HG03103 (cell line): ENCODE measurements around the gene UBB.

ENCODE experiments used
- ATAC-seq: cut with Tn5 transposase; IDR thresholded peaks from one replicate; pipeline ENCODE4 v1.9.1; 2021; ENCODE audit warnings: low read depth; ENCODE audit not compliant: unreplicated experiment

The UBB gene

GRCh38 chr17:16380640-16381495, at the start of gene UBB:
Gene UBB, plus strand, starts transcription at chr17:16381091. Its CDS starts 817 bp downstream, at chr17:16381908.
- peak; percentile 92 for ATAC-seq

DNA sequence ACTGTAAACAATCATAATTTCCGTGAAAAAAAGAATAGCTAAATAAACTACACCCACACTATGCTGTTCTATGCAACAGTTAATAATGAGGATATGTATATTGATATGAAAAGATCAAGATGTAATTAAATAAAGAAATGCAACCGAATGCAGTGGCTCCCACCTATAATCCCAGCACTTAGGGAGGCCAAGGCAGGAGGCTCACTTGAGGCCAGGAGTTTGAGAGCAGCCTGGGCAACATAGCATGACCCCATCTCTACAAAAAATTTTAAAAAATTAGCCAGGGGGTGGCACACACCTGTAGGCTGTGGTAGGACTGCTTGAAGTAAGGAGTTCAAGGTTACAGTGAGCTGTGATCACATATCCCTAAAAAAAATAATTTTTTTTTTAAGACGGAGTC, 42.5 kb upstream of the UBB start:
- no peak for ATAC-seq

- ATAC-seq: no peak
Measured at GRCh38 chr17:16339402-16339801, 41.5 kb upstream of the UBB start.

DNA sequence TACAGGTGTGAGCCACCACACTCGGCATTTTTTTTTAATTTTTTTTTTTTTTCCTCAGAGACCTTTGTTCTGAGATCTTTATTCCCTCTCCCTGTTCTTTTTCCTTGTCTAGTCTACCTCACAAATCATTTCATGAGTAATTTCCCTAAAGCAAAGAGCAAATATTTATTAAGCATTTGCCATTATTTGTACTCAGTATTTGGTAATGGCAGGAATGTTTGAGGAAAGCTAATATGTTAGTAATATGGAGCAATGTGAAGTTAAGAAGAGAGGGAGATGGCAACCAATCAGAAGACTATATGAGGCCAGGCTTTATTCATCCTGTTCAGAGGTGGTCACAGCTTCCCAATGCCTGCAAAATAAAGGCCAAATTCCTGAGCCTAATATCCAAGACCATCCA, 40.9 kb upstream of the UBB start:
- ATAC-seq: no peak

- ATAC-seq: no peak
Measured at GRCh38 chr17:16342979-16343378, 37.9 kb upstream of the UBB start.

DNA sequence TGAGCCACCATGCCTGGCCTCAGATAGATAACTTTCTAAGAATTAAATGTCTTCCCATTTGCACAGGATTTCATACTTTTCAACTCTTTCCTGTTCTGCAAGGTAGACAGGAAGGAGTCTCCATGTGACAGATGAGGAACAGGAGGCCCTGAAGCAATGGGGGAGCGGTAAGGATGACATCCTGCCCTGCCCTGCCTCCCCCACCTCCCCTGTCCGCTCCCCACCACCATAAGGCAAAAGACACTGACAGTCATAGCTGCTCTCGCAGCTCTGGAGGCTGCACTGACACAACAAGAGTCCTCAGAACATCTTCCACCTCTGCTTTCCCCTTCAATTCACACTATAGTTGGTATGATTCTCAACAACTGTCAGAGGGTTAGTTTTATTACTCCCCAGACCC, 37.3 kb upstream of the UBB start:
- no peak for ATAC-seq

GRCh38 chr17:16345565-16345964, 35.3 kb upstream of the UBB start:
- no peak for ATAC-seq

GRCh38 chr17:16346721-16347271, 34.1 kb upstream of the UBB start:
- ATAC-seq: no peak

DNA sequence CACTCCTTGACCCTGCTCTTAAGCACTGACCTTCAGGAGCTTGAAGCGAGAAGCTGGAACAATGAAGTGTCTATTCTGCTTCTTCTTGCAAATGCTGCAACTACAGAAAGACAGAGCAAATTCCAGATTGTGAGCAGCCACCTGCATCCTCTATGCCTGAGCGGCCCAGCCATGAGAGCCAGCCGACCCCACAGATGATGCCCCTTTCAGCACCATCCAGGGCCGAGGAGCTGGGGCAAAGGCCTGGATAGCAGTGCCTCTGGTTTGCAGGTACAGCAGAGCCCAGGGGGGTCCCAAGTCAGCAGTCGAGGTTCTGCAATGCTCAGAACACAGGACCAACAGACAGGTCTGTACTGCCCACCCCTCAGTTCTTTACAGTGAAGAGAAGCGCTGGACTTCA, 32.3 kb upstream of the UBB start:
- ATAC-seq: no peak

- ATAC-seq: no peak
Measured at GRCh38 chr17:16349431-16349830, 31.5 kb upstream of the UBB start.

DNA sequence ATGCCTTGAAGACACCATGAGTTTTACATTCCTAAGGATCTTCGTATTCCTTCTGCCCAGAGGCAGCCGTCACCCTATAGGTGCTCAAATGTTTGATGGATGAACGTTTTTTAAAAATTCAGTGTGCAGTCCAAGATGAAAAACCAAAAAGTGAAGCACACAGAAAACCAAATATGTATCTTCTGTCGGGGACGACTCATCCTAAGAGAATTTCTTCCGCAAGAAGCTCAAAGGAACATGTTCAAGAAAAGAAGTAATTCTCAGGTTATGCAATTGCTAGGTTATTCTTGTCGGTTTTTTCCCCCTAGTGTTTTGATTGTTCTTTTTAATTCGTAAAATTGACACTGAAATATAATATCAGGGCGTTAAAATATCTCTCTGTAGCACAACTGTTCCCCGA, 29.1 kb upstream of the UBB start:
- ATAC-seq: no peak

DNA sequence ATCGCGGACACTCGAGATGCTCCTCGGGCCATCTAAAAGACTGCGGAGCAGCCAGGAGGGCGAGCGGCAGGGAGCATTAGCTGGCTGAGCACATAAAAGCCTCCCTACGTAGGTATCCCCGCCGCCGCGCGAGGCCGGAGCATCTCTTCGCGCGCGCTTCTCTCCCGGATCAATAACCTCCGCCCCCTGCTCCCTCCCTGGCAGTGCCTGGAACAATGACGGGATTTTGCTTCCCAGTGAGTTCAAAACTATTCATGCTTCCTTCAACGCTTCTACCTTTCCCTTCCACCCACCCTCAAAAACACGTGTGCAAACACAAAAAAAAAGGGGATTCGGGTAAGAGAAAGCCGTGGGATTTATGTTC, 28.6 kb upstream of the UBB start:
- ATAC-seq: no peak

DNA sequence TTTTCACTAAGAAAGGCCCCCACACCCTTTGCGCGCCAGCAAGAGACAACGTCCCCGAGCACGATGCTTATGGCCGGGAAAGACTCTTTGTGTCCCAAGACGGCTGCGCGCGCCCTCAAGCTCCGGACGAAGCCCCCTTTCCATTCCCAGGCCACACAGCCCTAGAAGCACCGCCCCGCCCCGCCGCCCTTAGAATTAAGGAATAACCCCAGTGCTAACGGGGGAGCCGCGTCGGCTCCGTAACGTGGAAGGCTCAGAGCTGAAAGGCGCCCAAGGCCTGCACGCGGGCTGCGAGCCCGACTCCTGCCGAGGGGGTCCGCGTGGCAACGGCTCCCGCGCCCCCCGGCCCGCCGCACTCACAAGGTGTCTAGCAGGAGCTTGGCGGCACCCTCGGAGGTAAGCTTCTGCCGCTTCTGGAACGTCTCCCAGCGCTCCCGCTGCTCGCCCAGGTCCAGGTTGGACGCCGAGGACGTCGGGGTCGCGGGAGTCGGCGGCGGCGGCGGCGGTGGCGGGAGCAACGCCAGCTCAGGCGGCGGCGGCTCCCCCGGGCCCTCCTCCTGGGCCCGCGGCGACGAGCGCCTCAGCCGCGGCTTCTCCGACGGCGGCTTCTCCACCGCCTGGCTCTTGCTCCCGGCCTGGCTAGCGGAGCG, 28.1 kb upstream of the UBB start:
- ATAC-seq: peak; percentile 39

DNA sequence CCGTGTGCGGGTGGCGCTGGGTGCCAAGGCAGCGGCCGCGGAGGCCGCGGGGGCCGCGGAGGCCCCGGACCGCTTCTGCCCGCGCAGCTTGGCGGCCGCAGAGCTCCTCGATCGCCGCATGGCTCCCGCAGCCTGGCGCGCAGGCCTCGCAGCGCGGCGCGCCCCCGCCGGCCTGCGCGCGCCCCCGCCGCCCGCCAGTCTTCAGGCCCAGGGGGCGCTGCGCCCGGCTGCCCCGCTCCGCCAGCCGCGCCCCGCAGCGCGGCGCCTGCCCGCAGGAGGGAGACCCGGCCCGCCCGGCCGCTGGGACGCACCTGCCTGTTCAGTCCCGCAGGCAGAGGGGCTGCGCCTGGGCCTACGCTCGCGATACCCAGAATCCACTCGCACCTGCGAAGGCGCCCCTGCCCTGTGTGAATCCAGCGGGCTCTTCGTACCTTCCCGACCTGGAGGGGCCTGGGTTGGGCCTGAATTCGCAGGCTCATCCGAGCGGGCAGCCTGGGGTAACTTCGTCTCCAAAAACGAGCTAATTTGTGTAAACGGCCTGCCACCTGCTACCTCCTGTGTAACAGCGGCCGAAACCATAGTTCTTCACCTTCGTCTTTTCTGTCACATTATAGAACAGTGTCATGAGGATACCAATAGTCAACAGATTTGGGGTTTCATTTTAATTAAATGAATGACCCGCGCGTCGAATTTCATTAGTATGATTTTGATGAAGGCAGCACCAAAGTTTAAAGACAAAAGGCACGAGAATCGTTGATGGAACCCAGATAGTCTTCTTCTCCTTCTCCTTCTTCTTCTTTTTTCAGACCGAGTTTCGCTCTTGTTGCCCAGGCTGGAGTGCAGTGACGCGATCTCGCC, 27.3 kb upstream of the UBB start, which contains the start of gene CENPV:
Gene CENPV, minus strand, starts transcription at position 153 of the 858 bp plus-strand sequence. Its CDS starts 33 bp downstream, at position 120.
- ATAC-seq: peak; percentile 70

DNA sequence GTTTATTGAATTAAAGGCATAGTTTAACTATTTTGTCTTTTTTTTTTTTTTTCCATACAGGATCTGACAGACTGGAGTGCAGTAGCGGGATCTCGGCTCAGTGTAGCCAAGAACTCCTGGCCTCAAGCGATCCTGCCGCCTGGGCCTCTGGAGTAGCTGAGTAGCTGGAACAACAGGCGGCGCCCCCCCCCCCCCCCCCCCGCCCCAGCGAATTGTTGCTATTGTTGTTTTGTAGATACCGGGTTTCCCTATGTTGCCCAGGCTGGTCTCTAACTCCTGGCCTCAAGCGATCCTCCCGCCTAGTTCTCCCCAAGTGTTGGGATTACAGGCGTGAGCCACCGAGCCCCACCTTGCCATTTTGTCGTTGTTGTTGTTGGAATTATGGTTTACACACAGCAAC, 26.3 kb upstream of the UBB start:
- ATAC-seq: no peak

- no peak for ATAC-seq
Measured at GRCh38 chr17:16358394-16358793, 22.5 kb upstream of the UBB start.

DNA sequence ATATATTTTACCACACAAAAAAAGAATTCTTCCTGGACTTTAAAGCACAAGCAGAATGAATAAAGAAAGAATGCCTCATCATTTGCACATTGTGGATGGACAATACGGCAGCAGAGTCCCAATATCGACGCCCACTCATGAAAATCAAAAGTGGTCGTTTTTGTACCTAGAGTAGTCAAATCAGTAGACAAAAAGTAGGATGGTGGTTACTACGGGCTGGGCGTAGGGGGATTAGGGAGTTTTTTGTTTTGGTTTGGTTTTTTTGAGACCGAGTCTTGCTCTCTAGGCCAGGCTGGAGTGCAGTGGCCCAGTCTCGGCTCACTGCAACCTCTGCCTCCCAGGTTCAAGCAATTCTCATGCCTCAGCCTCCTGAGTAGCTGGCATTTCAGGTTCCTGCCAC, 19.0 kb upstream of the UBB start:
- no peak for ATAC-seq

GRCh38 chr17:16363749-16364536, 16.9 kb upstream of the UBB start:
- peak; percentile 83 for ATAC-seq

GRCh38 chr17:16364625-16365024, 16.3 kb upstream of the UBB start:
- no peak for ATAC-seq

DNA sequence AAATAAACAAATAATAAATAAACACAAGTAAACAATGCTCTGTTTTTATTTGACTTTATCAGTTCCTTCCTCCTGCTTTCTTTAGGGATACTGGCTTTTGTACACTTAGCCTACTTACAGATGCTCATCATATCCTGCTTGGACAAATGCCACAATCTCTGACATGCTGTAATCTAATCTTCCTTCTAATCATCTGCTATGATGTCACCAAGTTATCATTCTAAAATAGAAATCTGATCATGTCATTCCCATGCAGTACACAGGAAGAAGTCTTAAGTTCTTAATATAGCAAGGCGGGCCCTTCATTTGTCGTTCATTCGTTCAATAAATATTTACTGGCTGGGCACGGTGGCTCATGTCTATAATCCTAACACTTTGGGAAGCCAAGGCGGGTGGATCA, 9.1 kb upstream of the UBB start:
- no peak for ATAC-seq
